ENCODE data around the gene CLCA4.

The CLCA4 gene

GRCh38 chr1:86515597-86515996 lies 31.3 kb upstream of the CLCA4 start:
- DNase-seq (ENCODE audit: low read depth), result no peak
- no peak overlapping the region for H3K4me3 ChIP-seq (ENCODE audit: low read length)
- peak; percentile 7; the same call in 1 of the 2 replicates for TF ChIP-seq CTCF (conservative IDR thresholded peaks at IDR 0.05; ENCODE audit: low read length)

GRCh38 chr1:86516335-86516734 lies 30.5 kb upstream of the CLCA4 start:
- no peak for TF ChIP-seq CTCF (conservative IDR thresholded peaks at IDR 0.05; ENCODE audit: low read length)
- no peak for DNase-seq (ENCODE audit: low read depth)

GRCh38 chr1:86517336-86517735 lies 29.5 kb upstream of the CLCA4 start:
- DNase-seq (ENCODE audit: low read depth), result no peak
- no peak for TF ChIP-seq CTCF (conservative IDR thresholded peaks at IDR 0.05; ENCODE audit: low read length)
- H3K4me3 ChIP-seq (ENCODE audit: low read length), result no peak overlapping the region

More at GRCh38 chr1:86516335-86516734, 30.5 kb upstream of the CLCA4 start:
- H3K4me3 ChIP-seq (ENCODE audit: low read length), result no peak overlapping the region

GRCh38 chr1:86520789-86521521 lies 25.9 kb upstream of the CLCA4 start:
- TF ChIP-seq CTCF (conservative IDR thresholded peaks at IDR 0.05; ENCODE audit: low read length), result no peak
- H3K4me3 ChIP-seq (ENCODE audit: low read length), result no peak overlapping the region
- DNase-seq (ENCODE audit: low read depth), result no peak

- TF ChIP-seq CTCF (conservative IDR thresholded peaks at IDR 0.05; ENCODE audit: low read length), result no peak
- DNase-seq (ENCODE audit: low read depth), result no peak
- H3K4me3 ChIP-seq (ENCODE audit: low read length), result no peak overlapping the region
Observed at GRCh38 chr1:86521522-86521891, 25.4 kb upstream of the CLCA4 start.

- peak; percentile 42 for DNase-seq (ENCODE audit: low read depth)
- no peak for TF ChIP-seq CTCF (conservative IDR thresholded peaks at IDR 0.05; ENCODE audit: low read length)
- no peak overlapping the region for H3K4me3 ChIP-seq (ENCODE audit: low read length)
Observed at GRCh38 chr1:86522240-86522639, 24.6 kb upstream of the CLCA4 start.

- TF ChIP-seq CTCF (conservative IDR thresholded peaks at IDR 0.05; ENCODE audit: low read length), result no peak
- H3K4me3 ChIP-seq (ENCODE audit: low read length), result no peak overlapping the region
- DNase-seq (ENCODE audit: low read depth), result no peak
Observed at GRCh38 chr1:86523670-86524354, 23.1 kb upstream of the CLCA4 start.

Data from AG10803 (cell line).